Measurements from ENCODE around the gene CYP2B6.
A peak's percentile ranks its signal among the peaks of the same experiment; 100 is the strongest.
"Not testable (repeated sequence)": the region's sequence is repeated elsewhere in the genome, so short reads cannot be mapped to it uniquely, and the experiment has no call there.

Gene CYP2B6

DNA sequence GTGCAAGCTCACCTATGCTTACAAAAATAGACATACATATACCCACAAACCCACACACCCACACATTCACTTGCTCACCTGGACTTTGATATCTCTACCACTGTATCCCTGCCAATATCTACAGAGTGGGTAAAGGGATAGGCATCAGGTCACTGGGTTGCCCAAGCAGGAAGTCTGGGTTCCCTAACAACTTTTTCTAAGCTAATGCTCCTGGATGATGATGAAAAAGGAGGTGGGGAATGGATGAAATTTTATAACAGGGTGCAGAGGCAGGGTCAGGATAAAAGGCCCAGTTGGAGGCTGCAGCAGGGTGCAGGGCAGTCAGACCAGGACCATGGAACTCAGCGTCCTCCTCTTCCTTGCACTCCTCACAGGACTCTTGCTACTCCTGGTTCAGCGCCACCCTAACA lies at the start of gene CYP2B6:
Gene CYP2B6, plus strand, starts transcription at position 311 of the 410 bp plus-strand sequence. Its CDS starts 24 bp downstream, at position 335.
- DNase-seq: no peak

DNA sequence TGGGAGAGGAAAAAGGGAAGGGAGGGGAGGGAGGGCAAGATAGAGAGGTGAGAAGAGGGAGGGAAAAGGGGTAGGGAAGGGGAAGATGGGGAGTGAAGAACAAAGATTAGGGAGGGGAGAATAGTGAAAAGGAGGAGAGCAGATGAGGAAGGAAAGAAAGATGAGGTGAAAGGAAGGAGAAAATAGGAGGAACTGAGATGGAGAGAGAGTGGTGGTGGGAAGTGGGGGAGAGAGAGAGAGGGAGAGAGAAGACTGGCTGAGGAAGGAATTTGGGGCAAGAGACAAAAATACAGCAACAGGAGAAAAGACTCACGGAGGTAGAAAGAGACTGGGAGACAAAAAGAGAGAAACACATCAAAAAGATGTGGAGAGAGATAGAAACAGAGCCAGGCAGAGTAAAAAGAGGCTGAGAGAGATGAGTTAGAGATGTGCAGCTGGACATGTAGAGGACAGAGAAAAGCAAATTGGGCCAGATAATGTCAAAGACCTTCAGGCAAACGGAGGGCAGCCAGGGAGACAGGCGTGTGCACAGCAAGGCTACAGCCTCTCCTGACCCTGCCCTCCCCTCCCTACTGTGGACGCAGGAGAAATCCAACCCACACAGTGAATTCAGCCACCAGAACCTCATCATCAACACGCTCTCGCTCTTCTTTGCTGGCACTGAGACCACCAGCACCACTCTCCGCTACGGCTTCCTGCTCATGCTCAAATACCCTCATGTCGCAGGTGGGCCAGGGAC lies 49.4 kb upstream of the CYP2B6 start:
- DNase-seq: no peak

DNA sequence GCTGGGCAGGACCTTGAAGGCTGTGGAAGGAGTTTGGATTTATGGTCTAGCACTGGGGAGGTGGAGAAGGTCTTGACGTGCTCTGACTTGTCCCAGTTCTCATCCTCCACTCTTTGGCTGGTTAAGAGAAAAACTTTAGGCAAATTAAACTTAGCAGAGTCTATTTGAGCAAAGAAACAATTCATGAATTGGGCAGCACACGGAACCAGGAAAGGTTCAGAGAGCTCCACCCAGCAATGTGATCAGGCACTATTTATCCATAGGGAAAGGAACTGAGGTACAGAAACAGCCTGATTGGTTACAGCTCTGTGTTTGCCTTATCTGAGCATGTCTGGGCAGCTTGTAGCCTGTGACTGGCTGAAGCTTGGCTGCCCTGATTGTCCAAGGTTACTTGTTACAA lies 45.4 kb upstream of the CYP2B6 start:
- DNase-seq: no peak

DNA sequence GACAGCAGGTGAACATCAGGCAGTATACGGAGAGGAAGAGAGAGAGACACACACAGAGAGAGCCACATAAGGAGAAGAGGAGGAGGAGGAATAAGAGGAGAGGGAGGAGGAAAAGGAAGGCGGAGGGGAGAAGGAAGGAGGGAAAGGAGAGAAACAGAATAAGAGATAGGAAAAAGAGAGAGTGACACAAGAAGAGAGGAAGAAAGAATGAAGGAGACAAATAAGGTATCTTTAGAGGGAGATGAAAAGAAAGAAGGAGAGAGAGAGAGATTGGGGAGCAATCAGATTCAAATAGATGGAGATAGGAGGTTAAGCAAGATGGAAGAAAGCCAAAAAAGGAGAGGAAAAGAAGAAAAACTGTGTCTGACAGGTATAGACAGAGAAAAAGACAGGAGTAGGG lies 44.0 kb upstream of the CYP2B6 start:
- no peak for DNase-seq

DNA sequence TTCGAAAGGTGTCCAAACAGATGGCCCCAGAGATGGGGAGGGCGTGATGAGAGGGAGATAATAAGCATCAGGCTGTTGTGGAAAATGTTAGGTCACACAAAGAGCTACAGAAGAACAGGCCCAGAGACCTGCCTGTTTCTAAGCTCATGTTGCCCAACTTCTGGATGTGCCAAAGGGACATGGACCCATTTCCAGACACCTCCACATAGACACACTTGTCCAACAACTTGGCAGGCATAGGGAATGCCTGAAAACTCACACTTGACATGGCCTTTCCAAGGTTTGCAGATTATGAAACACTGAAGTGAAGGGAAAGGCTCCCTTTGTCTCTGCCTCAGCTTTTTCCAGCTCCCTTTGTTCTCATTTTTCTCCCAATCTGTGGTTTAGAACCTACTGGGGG lies 43.5 kb upstream of the CYP2B6 start:
- DNase-seq: no peak

DNA sequence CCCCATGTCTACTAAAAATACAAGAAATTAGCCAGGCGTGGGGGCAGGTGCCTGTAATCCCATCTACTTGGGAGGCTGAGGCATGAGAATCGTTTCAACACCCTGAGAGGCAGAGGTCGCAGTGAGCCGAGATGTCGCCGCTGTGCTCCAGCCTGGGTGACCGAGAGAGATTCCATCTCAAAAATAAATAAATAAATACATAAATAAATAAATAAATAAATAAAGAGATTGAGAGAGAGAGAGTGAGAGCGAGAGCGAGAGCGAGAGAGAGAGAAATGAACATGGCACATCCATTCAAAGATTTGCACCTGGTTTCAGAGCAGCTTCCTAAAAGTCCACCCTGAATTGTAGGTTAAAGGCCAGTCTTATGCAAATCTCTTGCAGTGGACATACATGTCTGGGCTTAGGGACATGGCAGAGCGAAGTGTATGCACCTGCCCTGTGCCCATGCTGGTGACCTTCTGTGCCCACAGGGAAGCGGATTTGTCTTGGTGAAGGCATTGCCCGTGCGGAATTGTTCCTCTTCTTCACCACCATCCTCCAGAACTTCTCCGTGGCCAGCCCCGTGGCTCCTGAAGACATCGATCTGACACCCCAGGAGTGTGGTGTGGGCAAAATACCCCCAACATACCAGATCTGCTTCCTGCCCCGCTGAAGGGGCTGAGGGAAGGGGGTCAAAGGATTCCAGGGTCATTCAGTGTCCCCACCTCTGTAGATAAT lies 42.3 kb upstream of the CYP2B6 start:
- no peak for DNase-seq

DNA sequence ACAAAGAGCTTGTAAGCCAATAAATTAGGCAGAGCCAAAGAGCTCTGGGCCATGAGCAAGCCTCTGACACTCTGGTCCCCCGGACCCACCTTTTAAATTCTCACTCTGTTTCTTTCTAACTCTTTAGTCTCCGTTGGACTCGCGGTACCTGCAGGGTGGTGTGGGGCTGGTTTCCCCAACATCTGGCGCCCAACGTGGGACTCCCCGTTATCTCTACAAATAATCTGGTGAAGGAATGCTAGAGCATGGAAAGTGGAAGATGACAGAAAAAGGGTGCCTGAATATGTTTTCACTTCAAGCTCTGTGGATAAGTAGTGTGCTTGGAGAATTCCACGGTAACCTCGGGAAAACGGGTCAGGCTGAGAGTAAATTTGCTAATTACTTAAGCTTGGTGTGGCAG lies 36.5 kb upstream of the CYP2B6 start:
- no peak for DNase-seq

DNA sequence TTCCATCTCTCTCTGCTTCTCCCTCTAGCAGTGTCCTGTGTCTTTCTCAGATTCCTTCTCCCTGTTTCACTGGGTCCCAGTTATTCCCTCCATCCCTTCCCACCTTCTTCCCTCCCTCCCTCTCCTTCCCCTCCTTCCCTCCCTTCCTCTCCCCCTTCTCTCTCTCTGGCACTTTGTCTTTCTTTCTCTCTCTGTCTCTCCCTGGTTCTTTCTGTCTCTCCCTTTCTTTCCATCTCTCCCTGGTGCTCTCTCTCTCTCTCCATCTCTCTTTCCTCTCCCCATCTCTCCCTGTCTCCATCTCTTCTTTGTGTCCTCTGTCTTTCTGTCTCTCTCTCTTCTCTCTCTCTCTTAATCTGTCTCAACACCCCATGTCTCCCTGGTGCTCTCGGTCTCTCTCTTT lies 31.7 kb upstream of the CYP2B6 start:
- DNase-seq: no peak

DNA sequence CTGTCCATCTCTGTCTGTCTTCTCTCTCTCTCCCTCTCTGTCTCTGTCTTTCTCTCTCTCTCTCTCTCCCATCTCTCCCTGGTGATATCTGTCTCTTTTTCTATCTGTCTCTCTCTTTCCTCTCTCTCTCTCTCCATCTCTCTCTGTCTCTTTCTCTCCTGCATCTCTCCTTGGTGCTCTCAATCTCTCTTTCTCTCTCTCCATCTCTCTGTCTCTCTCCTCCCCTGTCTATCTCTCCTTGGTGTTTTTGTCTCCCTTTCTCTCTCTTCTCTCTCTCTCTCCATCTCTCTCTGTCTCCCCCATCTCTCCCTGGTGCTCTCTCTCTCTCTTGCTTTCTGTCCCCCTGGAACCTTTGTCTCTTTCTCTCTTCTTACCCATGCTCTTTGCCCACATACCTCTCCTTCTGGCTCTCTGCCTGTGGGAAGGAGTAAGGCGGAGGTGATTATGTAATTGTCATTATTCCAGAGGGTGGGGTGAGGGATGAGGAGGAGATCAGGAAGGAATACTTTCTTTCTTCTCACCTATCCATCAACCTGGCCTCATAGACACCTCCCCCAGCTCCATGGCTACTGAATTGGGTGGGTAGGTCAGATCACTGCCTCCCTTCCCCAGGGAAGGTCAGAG lies 30.9 kb upstream of the CYP2B6 start:
- DNase-seq: no peak

DNA sequence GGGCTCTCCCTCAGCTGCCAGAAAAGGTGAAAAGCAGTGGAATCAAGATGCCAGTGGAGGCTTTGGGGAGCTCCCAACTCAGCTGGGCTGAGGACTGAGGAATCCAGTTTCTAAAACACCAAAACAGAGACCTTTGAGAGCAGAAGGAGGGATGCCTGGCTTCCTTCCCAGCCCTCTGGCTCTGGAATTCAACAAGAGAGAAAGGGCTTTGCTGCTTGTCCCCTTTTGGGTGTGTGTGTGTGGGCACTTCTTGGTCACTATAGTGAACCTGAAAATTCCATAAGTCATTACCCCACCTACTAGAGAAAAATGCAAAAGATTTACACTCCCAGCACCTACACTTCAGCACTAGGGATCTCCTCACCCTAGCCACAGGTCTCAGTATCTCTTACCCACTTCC lies 30.3 kb upstream of the CYP2B6 start:
- no peak for DNase-seq

DNA sequence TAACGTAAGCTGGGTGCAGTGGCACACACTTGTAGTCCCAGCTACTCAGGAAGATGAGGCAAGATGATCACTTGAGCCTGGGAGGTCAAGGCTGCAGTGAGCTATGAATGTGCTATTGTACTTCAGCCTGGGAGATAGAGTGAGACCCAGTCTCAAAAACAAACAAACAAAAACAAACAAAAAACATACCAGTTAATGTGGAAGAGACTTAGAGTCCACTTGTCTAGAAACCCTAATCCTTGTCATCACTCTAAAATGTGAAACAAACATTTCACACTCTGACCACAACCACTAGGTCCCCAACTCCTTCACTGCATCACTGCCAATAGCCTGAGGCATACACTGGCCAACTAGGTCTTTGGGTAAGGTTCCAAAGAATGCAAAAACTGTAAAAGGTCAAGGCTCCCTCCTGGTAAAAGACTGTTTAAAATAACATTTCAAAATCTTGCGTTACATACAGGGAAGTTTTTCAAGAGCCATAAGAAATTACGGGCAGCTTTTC lies 28.6 kb upstream of the CYP2B6 start:
- DNase-seq: no peak

DNA sequence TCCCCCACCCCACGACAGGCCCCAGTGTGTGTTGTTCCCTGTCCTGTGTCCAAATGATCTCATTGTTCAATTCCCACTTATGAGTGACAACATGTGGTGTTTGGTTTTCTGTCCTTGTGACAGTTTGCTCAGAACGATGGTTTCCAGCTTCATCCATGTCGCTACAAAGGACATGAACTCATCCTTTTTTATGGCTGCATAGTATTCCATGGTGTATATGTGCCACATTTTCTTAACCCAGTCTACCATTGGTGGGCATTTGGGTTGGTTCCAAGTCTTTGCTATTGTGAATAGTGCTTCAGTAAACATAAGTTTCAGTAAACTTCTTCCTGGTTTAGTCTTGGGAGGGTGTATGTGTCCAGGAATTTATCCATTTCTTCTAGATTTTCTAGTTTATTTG lies 26.7 kb upstream of the CYP2B6 start:
- not testable (repeated sequence) for DNase-seq

DNA sequence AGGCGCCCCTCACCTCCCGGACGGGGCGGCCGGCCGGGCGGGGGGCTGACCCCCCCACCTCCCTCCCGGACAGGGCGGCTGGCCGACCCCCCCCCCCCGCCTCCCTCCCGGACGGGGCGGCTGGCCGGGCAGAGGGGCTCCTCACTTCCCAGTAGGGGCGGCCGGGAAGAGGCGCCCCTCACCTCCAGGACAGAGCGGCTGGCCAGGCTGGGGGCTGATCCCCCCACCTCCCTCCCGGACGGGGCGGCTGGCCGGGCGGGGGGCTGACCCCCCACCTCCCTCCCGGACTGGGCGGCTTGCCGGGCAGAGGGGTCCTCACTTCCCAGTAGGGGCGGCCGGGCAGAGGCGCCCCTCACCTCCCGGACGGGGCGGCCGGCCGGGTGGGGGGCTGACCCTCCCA lies 25.7 kb upstream of the CYP2B6 start:
- DNase-seq: not testable (repeated sequence)

DNA sequence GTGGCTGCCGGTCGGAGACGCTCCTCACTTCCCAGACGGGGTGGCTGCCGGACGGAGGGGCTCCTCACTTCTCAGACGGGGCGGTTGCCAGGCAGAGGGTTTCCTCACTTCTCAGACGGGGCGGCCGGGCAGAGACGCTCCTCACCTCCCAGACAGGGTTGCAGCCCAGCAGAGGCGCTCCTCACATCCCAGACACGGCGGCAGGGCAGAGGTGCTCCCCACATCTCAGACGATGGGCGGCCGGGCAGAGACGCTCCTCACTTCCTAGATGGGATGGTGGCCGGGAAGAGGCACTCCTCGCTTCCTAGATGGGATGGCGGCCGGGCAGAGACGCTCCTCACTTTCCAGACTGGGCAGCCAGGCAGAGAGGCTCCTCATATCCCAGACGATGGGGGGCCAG lies 24.5 kb upstream of the CYP2B6 start:
- DNase-seq: not testable (repeated sequence)

DNA sequence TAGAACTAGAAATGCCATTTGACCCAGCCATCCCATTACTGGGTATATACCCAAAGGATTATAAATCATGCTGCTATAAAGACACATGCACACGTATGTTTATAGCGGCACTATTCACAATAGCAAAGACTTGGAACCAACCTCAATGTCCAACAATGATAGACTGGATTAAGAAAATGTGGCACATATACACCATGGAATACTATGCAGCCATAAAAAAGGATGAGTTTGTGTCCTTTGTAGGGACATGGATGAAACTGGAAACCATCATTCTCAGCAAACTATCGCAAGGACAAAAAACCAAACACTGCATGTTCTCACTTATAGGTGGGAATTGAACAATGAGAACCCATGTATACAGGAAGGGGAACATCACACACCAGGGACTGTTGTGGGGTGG lies 23.0 kb upstream of the CYP2B6 start:
- DNase-seq: not testable (repeated sequence)

DNA sequence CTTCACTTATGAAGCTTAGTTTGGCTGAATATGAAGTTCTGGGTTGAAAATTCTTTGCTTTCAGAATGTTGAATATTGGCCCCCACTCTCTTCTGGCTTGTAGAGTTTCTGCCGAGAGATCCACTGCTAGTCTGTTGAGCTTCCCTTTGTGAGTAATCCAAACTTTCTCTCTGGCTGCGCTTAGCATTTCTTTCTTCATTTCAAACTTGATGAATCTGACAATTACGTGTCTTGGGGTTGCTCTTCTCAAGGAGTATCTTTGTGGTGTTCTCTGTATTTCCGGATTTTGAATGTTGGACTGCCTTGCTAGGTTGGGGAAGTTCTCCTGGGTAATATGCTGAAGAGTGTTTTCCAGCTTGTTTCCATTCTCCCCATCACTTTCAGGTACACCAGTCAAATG lies 21.4 kb upstream of the CYP2B6 start:
- DNase-seq: not testable (repeated sequence)

DNA sequence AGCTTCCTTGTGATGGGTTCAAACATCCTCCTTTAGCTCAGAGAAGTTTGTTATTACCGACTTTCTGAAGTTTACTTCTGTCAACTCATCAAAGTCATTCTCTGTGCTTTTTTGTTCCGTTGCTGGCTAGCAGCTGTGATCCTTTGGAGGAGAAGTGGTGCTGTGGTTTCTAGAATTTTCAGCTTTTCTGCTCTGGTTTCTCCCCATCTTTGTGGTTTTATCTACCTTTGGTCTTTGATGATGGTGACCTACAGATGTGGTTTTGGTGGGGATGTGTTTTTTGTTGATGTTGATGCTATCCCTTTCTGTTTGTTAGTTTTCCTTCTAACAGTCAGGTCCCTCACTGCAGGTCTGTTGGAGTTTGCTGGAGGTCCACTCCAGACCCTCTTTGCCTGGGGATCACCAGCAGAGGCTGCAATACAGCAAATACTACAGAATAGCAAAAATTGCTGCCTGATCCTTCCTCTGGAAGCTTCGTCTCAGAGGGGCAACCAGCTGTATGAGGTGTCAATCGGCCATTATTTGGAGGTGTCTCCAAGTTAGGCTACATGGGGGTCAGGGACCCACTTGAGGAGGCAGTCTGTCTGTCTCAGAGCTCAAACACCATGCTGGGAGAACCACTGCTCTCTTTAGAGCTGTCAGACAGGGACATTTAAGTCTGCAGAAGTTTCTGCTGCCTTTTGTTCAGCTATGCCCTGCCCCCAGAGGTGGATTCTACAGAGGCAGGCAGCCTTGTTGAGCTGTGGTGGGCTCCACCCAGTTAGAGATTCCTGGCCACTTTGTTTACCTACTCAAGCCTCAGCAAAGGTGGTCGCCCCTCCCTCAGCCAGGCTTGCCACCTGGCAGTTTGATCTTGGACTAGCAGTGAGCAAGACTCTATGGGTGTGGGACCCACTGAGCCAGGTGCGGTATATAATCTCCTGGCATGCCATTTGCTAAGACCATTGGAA lies 20.4 kb upstream of the CYP2B6 start:
- not testable (repeated sequence) for DNase-seq

DNA sequence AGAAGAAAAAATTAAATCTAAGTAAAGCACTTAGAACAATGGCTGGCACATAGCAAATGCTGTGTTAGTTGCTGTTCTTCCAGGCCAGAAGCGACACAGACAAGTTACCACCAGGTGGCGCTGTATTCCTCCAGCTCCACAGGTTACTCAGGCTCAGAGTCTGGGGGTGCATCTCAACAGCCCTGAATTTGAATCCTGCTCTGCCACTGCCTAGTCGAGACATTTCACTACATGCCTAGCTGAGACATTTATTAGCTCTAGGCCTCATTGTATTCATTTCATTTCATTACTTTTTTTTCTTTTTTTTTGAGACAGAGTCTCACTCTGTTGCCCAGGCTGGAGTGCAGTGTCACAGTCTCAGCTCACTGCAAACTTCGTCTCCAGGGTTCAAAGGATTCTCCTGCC lies 16.4 kb upstream of the CYP2B6 start:
- peak; percentile 68 for DNase-seq

DNA sequence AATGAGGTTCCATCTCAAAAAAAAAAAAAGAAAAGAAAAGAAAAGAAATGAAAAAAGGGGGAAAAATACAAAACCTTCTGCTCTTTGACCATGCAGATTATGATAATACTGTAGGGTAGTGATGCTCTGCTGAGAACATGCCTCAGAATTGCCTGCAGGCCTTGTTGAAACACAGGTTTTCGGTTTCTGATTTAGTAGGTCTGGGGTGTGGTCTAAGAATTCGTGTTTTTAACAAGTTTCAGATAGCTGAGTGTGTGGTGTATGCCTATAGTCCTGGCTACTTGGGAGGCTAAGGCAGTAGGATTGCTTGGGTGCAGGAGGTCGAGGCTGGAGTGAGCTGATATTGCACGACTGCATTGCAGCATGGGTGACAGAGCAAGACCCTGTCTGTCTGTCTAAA lies 14.9 kb upstream of the CYP2B6 start:
- DNase-seq: no peak

DNA sequence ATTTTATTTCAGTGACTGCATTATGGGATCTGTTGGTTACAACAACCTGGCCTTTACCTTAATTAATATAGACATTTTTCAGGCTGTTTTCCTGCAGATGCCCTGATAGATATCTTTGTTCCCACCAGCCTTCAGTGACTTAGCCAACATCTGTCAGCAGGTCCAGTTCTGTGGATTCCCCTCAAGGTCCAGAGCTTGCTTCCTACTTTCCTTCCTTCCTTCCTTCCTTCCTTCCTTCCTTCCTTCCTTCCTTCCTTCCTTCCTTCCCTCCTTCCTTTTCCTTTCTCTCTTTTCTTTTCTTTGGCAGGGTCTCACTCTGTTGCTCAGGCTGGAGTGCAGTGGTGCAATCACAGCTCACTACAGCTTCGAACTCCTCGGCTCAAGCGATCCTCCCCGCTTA lies 14.4 kb upstream of the CYP2B6 start:
- no peak for DNase-seq

DNA sequence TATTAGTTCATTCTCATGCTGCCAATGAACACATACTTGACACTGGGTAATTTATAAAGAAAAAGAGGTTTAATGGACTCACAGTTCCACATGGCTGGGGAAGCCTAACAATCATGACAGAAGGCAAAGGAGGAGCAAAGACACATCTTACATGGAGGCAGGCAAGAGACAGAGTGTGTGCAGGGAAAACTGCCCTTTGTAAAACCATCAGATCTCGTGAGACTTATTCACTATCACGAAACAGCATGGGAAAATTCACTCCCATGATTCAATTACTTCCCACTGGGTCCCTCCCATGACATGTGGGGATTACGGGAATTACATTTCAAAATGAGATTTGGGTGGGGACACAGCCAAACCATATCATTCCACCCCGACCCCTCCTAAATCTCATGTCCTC lies 11.3 kb upstream of the CYP2B6 start:
- DNase-seq: not testable (repeated sequence)

DNA sequence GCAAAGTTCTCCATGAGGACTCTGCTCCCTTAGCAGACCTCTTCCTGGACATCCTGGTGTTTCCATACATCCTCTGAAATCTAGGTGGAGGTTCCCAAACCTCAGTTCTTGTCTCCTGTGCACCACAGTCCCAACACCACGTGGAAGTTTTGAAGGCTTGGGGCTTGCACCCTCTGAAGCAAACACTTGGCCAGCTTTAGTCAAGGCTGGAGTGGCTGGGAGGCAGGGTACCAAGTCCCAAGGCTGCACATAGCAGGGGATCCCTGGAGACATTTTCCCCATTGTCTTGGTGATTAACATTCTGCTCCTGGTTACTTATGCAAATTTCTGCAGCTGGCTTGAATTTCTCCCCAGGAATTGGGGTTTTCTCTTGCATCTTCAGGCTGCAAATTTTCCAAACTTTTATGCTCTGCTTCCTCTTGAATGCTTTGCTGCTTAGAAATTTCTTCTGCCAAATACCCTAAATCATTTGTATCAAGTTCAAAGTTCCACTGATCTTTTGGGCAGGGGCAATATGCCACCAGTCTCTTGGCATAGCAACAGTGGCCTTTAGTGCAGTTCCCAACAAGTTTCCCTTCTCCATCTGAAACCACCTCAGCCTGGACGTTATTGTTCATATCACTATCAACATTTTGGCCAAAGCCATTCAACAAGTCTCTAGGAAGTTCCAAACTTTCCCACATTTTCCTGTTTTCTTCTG lies 10.2 kb upstream of the CYP2B6 start:
- DNase-seq: not testable (repeated sequence)

Measured in MV-4-11 (cell line).